Astrocyte (in vitro differentiated cells and primary cell): ENCODE data around the gene CNTNAP5.

Experiments used
- EZH2 ChIP-seq: IDR thresholded peaks from 2 replicates; pipeline ENCODE4 v1.6.1; 2012; ENCODE audit warnings: mild to moderate bottlenecking, low read length, inconsistent platforms; ENCODE audit not compliant: insufficient read depth
- TF ChIP-seq, protein P1 (sequence below): IDR thresholded peaks from 2 replicates; pipeline ENCODE4 v1.5.1; 2011; ENCODE audit warnings: low read depth, mild to moderate bottlenecking, inconsistent platforms, low read length, moderate library complexity; ENCODE audit not compliant: insufficient read depth

DNA sequence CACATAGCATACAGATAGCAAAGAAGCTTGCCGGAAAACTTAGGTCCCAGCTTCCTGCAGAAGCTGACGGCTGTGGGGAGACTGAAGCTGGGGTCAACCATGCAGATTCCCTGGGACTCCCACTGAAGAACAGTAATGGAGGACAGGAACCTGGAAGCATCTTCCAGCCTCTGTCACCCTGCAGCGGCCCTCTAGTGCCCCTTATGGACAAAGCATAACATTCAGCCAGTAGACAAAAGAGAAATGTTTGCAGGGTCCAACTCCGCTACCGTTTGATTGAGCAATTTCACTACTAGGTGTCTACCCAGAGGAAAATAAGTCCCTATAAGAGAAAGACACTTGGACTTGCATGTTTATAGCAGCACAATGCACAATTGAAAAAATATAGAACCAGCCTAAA lies 460.6 kb downstream of the CNTNAP5 start:
- TF ChIP-seq EZH2, result no peak
- TF ChIP-seq, protein P1, sequence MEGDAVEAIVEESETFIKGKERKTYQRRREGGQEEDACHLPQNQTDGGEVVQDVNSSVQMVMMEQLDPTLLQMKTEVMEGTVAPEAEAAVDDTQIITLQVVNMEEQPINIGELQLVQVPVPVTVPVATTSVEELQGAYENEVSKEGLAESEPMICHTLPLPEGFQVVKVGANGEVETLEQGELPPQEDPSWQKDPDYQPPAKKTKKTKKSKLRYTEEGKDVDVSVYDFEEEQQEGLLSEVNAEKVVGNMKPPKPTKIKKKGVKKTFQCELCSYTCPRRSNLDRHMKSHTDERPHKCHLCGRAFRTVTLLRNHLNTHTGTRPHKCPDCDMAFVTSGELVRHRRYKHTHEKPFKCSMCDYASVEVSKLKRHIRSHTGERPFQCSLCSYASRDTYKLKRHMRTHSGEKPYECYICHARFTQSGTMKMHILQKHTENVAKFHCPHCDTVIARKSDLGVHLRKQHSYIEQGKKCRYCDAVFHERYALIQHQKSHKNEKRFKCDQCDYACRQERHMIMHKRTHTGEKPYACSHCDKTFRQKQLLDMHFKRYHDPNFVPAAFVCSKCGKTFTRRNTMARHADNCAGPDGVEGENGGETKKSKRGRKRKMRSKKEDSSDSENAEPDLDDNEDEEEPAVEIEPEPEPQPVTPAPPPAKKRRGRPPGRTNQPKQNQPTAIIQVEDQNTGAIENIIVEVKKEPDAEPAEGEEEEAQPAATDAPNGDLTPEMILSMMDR, result no peak
